Prostate gland (tissue), 2 donors: Measurements from ENCODE around the gene RALGPS1.

Experiments
- CTCF ChIP-seq, 4 experiments: fragments of 200-600 bp in 2 of 4; fragments of 450-650 bp in 2 of 4; sonication (generic) in 2 of 4; IDR thresholded peaks; 1 replicate in 3 of 4; 2 replicates in 1 of 4; pipeline ENCODE4 v1.5.1; 2016 to 2019; ENCODE audit warnings: antibody characterized with exemption in 4 of 4, mild to moderate bottlenecking in 2 of 4, moderate library complexity in 2 of 4
- POLR2A ChIP-seq: fragments of 450-650 bp; IDR thresholded peaks from one replicate; pipeline ENCODE4 v1.6.1; 2016; ENCODE audit warnings: antibody characterized with exemption, mild to moderate bottlenecking

GRCh38 chr9:127174386-127175318 lies 260.1 kb downstream of the RALGPS1 start:
- TF ChIP-seq CTCF (IDR thresholded peaks at IDR 0.05) (no peak), POLR2A (no peak)
